H1 (cell line): ENCODE data around the gene CEP95. TPM values are rescaled to one million over a fixed set of nuclear protein-coding genes. Genes with fewer than 3 reads are reported as not detected.

Experiments
- CTCF ChIA-PET: fragments of 300-600 bp; sonication (Branson Sonifier 250); formaldehyde crosslinking; loops from one replicate; lab custom pipeline; 2021; ENCODE audit not compliant: partially characterized antibody; lab: Charles Lee
- POLR2A ChIA-PET: fragments of 300-600 bp; sonication (Branson Sonifier 250); formaldehyde crosslinking; loops from one replicate; lab custom pipeline; 2021; ENCODE audit warnings: inconsistent platforms; ENCODE audit not compliant: partially characterized antibody; lab: Charles Lee
- DNase-seq, 2 experiments: peaks; one replicate each; pipeline versions ENCODE4 v3.0.0 to v3.0.0-alpha.2; 2010 to 2022; ENCODE audit warnings: low spot score in 2 of 2, low read depth in 1 of 2, mixed read lengths in 1 of 2
- FAIRE-seq: peaks from 2 replicates; lab custom pipeline; 2011; peaks lifted over from hg19 to GRCh38; lab: Jason Lieb, UNC
- H2AFZ ChIP-seq: 2 replicates; pipeline ENCODE4 v1.8.1; 2012; ENCODE audit warnings: low read length, inconsistent platforms
- H2AK5ac ChIP-seq: 2 replicates; pipeline ENCODE4 v1.6.1; 2013; ENCODE audit warnings: low read depth, low read length
- H2BK120ac ChIP-seq: replicated peaks from 2 replicates; pipeline ENCODE3; 2013; ENCODE audit warnings: low read depth, low read length, inconsistent platforms
- H2BK12ac ChIP-seq: 2 replicates; pipeline ENCODE4 v1.6.1; 2013; ENCODE audit warnings: low read depth, low read length
- H2BK15ac ChIP-seq: 2 replicates; pipeline ENCODE4 v1.6.1; 2013; ENCODE audit warnings: low read length
- H2BK20ac ChIP-seq: 2 replicates; pipeline ENCODE4 v1.6.1; 2013; ENCODE audit warnings: low read length
- H2BK5ac ChIP-seq: 2 replicates; pipeline ENCODE4 v1.6.1; 2013; ENCODE audit warnings: low read depth, low read length
- H3K14ac ChIP-seq: 2 replicates; pipeline ENCODE4 v1.6.1; 2013; ENCODE audit warnings: inconsistent platforms; ENCODE audit not compliant: insufficient read length
- H3K18ac ChIP-seq: 2 replicates; pipeline ENCODE4 v1.6.1; 2013; ENCODE audit warnings: low read length; ENCODE audit errors: extremely low read depth
- H3K23ac ChIP-seq: 2 replicates; pipeline ENCODE4 v1.6.1; 2013; ENCODE audit warnings: inconsistent platforms; ENCODE audit not compliant: insufficient read length
- H3K23me2 ChIP-seq: 2 replicates; pipeline ENCODE4 v1.6.1; 2013; ENCODE audit warnings: low read depth, low read length
- H3K27ac ChIP-seq: 2 replicates; pipeline ENCODE4 v1.6.1; 2011; ENCODE audit warnings: low read depth, low read length, inconsistent platforms
- H3K27me3 ChIP-seq, 4 experiments: replicated peaks in 1 of 4; 1 replicate in 1 of 4; 2 replicates in 3 of 4; pipeline versions ENCODE4 v1.6.1 to v1.8.1; 2011 to 2013; ENCODE audit warnings: low read length in 3 of 4, mild to moderate bottlenecking in 3 of 4, inconsistent platforms in 2 of 4, mixed read lengths in 2 of 4, moderate library complexity in 1 of 4; ENCODE audit not compliant: control insufficient read depth in 3 of 4, insufficient read depth in 3 of 4; ENCODE audit errors: extremely low read depth in 1 of 4
- H3K36me3 ChIP-seq, 4 experiments: 2 replicates each; pipeline versions ENCODE4 v1.6.1 to v1.8.1; 2011 to 2013; ENCODE audit warnings: mild to moderate bottlenecking in 4 of 4, low read length in 3 of 4, moderate library complexity in 2 of 4, control low read depth in 1 of 4, inconsistent platforms in 1 of 4; ENCODE audit not compliant: insufficient read depth in 4 of 4, control insufficient read depth in 2 of 4
- H3K4ac ChIP-seq: replicated peaks from 2 replicates; pipeline ENCODE3; 2013; ENCODE audit warnings: low read length, low read depth, mixed read lengths, inconsistent platforms; ENCODE audit not compliant: insufficient read length
- H3K4me1 ChIP-seq, 4 experiments: replicated peaks in 1 of 4; 1 replicate in 1 of 4; 2 replicates in 3 of 4; pipeline versions ENCODE4 v1.6.1 to v1.8.1; 2011 to 2013; ENCODE audit warnings: low read length in 3 of 4, inconsistent platforms in 2 of 4, mixed read lengths in 1 of 4; ENCODE audit not compliant: insufficient read depth in 4 of 4, control insufficient read depth in 3 of 4
- H3K4me2 ChIP-seq, 2 experiments: 2 replicates each; pipeline versions ENCODE4 v1.6.1 to v1.8.1; 2011 to 2013; ENCODE audit warnings: low read depth in 2 of 2, low read length in 2 of 2, control low read depth in 1 of 2, inconsistent platforms in 1 of 2, mild to moderate bottlenecking in 1 of 2; ENCODE audit not compliant: insufficient read depth in 1 of 2
- H3K4me3 ChIP-seq, 4 experiments: fragments of 200-600, 300-600 bp in 1 of 4; sonication (generic), shearing (Covaris generic), sonication (Bioruptor Twin) in 1 of 4; 2 replicates each; pipeline versions ENCODE4 v1.5.1 to v1.8.1; 2011 to 2016; ENCODE audit warnings: low read length in 4 of 4, low read depth in 3 of 4, control low read depth in 2 of 4, inconsistent platforms in 2 of 4, mild to moderate bottlenecking in 2 of 4, mixed read lengths in 1 of 4, moderate library complexity in 1 of 4; ENCODE audit not compliant: insufficient read depth in 2 of 4; ENCODE audit errors: extremely low read depth in 1 of 4
- H3K56ac ChIP-seq: replicated peaks from 2 replicates; pipeline ENCODE3; 2013; ENCODE audit warnings: low read depth, mild to moderate bottlenecking, mixed read lengths, low read length, inconsistent platforms; ENCODE audit not compliant: insufficient read length
- H3K79me1 ChIP-seq: 2 replicates; pipeline ENCODE4 v1.6.1; 2013; ENCODE audit warnings: low read depth, low read length, control low read depth
- H3K79me2 ChIP-seq, 2 experiments: 2 replicates each; pipeline versions ENCODE4 v1.6.1 to v1.8.1; 2012 to 2013; ENCODE audit warnings: low read length in 2 of 2, mild to moderate bottlenecking in 2 of 2, inconsistent platforms in 1 of 2; ENCODE audit not compliant: insufficient read depth in 2 of 2, control insufficient read depth in 1 of 2
- H3K9ac ChIP-seq, 4 experiments: replicated peaks in 1 of 4; 1 replicate in 1 of 4; 2 replicates in 3 of 4; pipeline versions ENCODE4 v1.6.1 to v1.8.1; 2011 to 2013; ENCODE audit warnings: low read depth in 3 of 4, low read length in 3 of 4, control low read depth in 2 of 4, mild to moderate bottlenecking in 2 of 4, moderate library complexity in 2 of 4, inconsistent platforms in 1 of 4; ENCODE audit errors: extremely low read depth in 1 of 4
- H3K9me3 ChIP-seq, 2 experiments: 2 replicates each; pipeline versions ENCODE4 v1.6.1 to v1.8.1; 2012 to 2013; ENCODE audit warnings: mild to moderate bottlenecking in 2 of 2, moderate library complexity in 2 of 2, control low read depth in 1 of 2, inconsistent platforms in 1 of 2, low read depth in 1 of 2, low read length in 1 of 2, mixed read lengths in 1 of 2; ENCODE audit not compliant: insufficient read depth in 2 of 2
- H4K20me1 ChIP-seq, 2 experiments: replicated peaks in 1 of 2; 2 replicates each; pipeline versions ENCODE3 to v1.8.1; 2011 to 2013; ENCODE audit warnings: inconsistent platforms in 2 of 2, low read length in 2 of 2, mild to moderate bottlenecking in 1 of 2; ENCODE audit not compliant: insufficient read depth in 2 of 2, control insufficient read depth in 1 of 2
- H4K5ac ChIP-seq: 2 replicates; pipeline ENCODE4 v1.6.1; 2013; ENCODE audit warnings: low read length, low read depth, mixed read lengths, inconsistent platforms; ENCODE audit not compliant: insufficient read length
- H4K8ac ChIP-seq: 2 replicates; pipeline ENCODE4 v1.8.0; 2013; ENCODE audit warnings: mild to moderate bottlenecking, moderate library complexity, low read length, inconsistent platforms; ENCODE audit not compliant: insufficient read depth; ENCODE audit errors: extremely low read depth
- H4K91ac ChIP-seq: replicated peaks from 2 replicates; pipeline ENCODE3; 2013; ENCODE audit warnings: low read length, mixed read lengths, inconsistent platforms; ENCODE audit not compliant: insufficient read length
- EZH2 ChIP-seq: fragments of 200-600 bp; sonication (generic); IDR thresholded peaks from 2 replicates; pipeline ENCODE4 v1.7.1; 2012; ENCODE audit warnings: low read depth, mild to moderate bottlenecking, moderate library complexity, low read length, inconsistent platforms; ENCODE audit not compliant: severe bottlenecking
- KDM4A ChIP-seq: IDR thresholded peaks from one replicate; pipeline ENCODE4 v1.7.1; 2012; ENCODE audit warnings: low read depth, mild to moderate bottlenecking, moderate library complexity, low read length, inconsistent platforms; ENCODE audit not compliant: severe bottlenecking
- NANOG ChIP-seq: IDR thresholded peaks from 2 replicates; pipeline ENCODE4 v1.6.1; 2011; ENCODE audit warnings: low read length, low read depth, mild to moderate bottlenecking, inconsistent platforms; ENCODE audit not compliant: insufficient read depth, poor library complexity, severe bottlenecking
- PHF8 ChIP-seq: fragments of 200-600 bp; sonication (generic); conservative IDR thresholded peaks from 2 replicates; pipeline ENCODE4 v1.7.1; 2012; ENCODE audit warnings: low read depth, mild to moderate bottlenecking, inconsistent platforms, low read length, moderate library complexity
- POLR2A ChIP-seq, 2 experiments: IDR thresholded peaks; 1 replicate in 1 of 2; 2 replicates in 1 of 2; pipeline ENCODE4 v1.6.1; 2011; ENCODE audit warnings: low read depth in 2 of 2, low read length in 2 of 2, mild to moderate bottlenecking in 2 of 2; ENCODE audit errors: control extremely low read depth in 1 of 2
- RXRA ChIP-seq: IDR thresholded peaks from 2 replicates; pipeline ENCODE4 v1.6.1; 2011; ENCODE audit warnings: low read depth, mild to moderate bottlenecking, low read length, moderate library complexity; ENCODE audit not compliant: insufficient read depth
- WGBS, 2 experiments: shearing (Covaris generic) in 1 of 2; methylation state at CpG; one replicate each; pipeline versions ENCODE4 v1.1.6 to v1.1.7; 2013 to 2015; ENCODE audit warnings: low lambda C conversion rate in 2 of 2, mixed read lengths in 2 of 2, inconsistent platforms in 1 of 2, low coverage in 1 of 2, missing lambda C conversion rate in 1 of 2; ENCODE audit not compliant: insufficient replicate concordance in 2 of 2, insufficient coverage in 1 of 2, insufficient read length in 1 of 2; ENCODE audit errors: extremely low coverage in 1 of 2, missing lambda C conversion rate in 1 of 2; 5-methylcytosine and 5-hydroxymethylcytosine counted together
- polyA plus RNA-seq, 7 experiments: library from polyadenylated mRNA; depleted of rRNA in 3 of 7; stranded (reverse) in 5 of 7; unstranded in 2 of 7; fragments of >200 nt in 5 of 7; fragments of 200-250 nt in 2 of 7; gene quantifications; 1 replicate in 5 of 7; 2 replicates in 1 of 7; 4 replicates in 1 of 7; pipeline versions ENCODE4 v1.2.1 to v1.2.3, GENCODE V29; 2011 to 2013; ENCODE audit warnings: missing spikeins in 2 of 7, mixed read lengths in 2 of 7
- total RNA-seq: library from RNA; stranded (reverse); fragmentation: NEBNext Ultra II Directional; extraction: Animal tissue kit (Norgen Biotek cat#: 25700); gene quantifications from 2 replicates; pipeline ENCODE4 v1.2.1, GENCODE V29; 2021

CEP95 gene
- total and polyA plus RNA-seq, 2 of the 8 experiments (the other 6 are each of a cell fraction or from before 2014, with no cell fraction given), result 22.3 to 51.5 TPM

- H3K9me3 ChIP-seq, result no peaks in the 10 kb centered on the region
- H3K27me3 ChIP-seq, result no peaks in the 10 kb centered on the region
- H3K27ac ChIP-seq, result no peak overlapping the region
- no peaks in the 10 kb centered on the region for H3K23me2 ChIP-seq
- no peak overlapping the region for H3K56ac ChIP-seq
- DNase-seq, result no peak
- no peak overlapping the region for H4K8ac ChIP-seq
- H2BK15ac ChIP-seq, result no peak overlapping the region
- TF ChIP-seq RXRA, result no peak
- 0 out of 3 replicates have a peak, but pooled peaks of 1 of the 2 experiments have one; percentile 24 for TF ChIP-seq POLR2A (IDR thresholded peaks at IDR 0.05; ENCODE audit: control extremely low read depth in 1 of 2, low read depth in 2 of 2, low read length in 2 of 2)
- no peak for TF ChIP-seq NANOG
- no peak for TF ChIP-seq KDM4A
- no peak for TF ChIP-seq PHF8
- TF ChIP-seq EZH2, result no peak
- H2BK12ac ChIP-seq, result no peak overlapping the region
- H3K4ac ChIP-seq, result no peak overlapping the region
- WGBS, 2 experiments, result 100% methylated on average over 1 of the region's 1 CpG; no CpG with 5 or more reads in 1 of the 2 experiments
- no peak for FAIRE-seq
- H3K9ac ChIP-seq, result no peak overlapping the region
- peaks cover 2% of the 10 kb centered on the region; the same call in 1 of the 2 replicates for H3K79me1 ChIP-seq
- H4K91ac ChIP-seq, result no peak overlapping the region
- H4K5ac ChIP-seq, result no peak overlapping the region
- no peak overlapping the region for H3K23ac ChIP-seq
- H3K18ac ChIP-seq, result no peak overlapping the region
- peaks cover 9 to 93% (median 62%) of the 10 kb centered on the region in 4 experiments for H3K36me3 ChIP-seq
- H2AFZ ChIP-seq, result no peak overlapping the region
- H3K4me2 ChIP-seq, result no peak overlapping the region
- H3K79me2 ChIP-seq, result peaks cover 0 to 24% of the 10 kb centered on the region in 2 experiments; a peak in 2 of 4 replicates
- H2AK5ac ChIP-seq, result no peak overlapping the region
- H4K20me1 ChIP-seq, result peaks cover 4 to 7% of the 10 kb centered on the region in 2 experiments
- no peak overlapping the region for H3K4me3 ChIP-seq
- H3K14ac ChIP-seq, result no peak overlapping the region
- ChIA-PET CTCF (interaction anchor here (0.8 to 1.3 kb wide), 3 partner anchors 18 to 134 kb away, joined by 3 to 4 read pairs (median 3); no protein-coding TSS in a partner anchor), POLR2A (interaction anchor here (0.8 to 3.2 kb wide), 5 partner anchors 9 to 62 kb away, joined by 3 to 37 read pairs (median 3); partner anchors contain the start of genes CEP95, DDX5 and POLG2)
- H2BK120ac ChIP-seq, result no peak overlapping the region
- H2BK20ac ChIP-seq, result no peak overlapping the region
- H3K4me1 ChIP-seq, result peaks cover 0 to under 1% (median 0%) of the 10 kb centered on the region in 4 experiments; a peak in 1 of 7 replicates
- H2BK5ac ChIP-seq, result no peak overlapping the region
These were observed 9.1 kb downstream of the CEP95 start for GRCh38 chr17:64515829-64516228.
